BLaER1 treated with 17β-estradiol and CSF1 and Interleukin-3, amounts not matched to agents 10 nM and 100 nM (cell line): ENCODE measurements around the gene ZBTB34.

Experiments used
- H3K27ac ChIP-seq, 11 experiments: shearing (Covaris generic); formaldehyde crosslinking; 2 replicates each; pipeline ENCODE4 v1.8.1; 2022
- H3K27me3 ChIP-seq, 11 experiments: shearing (Covaris generic); formaldehyde crosslinking; 2 replicates each; pipeline ENCODE4 v1.8.1; 2022
- H3K36me3 ChIP-seq, 11 experiments: shearing (Covaris generic); formaldehyde crosslinking; 2 replicates each; pipeline ENCODE4 v1.8.1; 2022
- H3K4me1 ChIP-seq, 10 experiments: shearing (Covaris generic); formaldehyde crosslinking; 2 replicates each; pipeline ENCODE4 v1.8.1; 2022
- H3K4me2 ChIP-seq, 11 experiments: shearing (Covaris generic); formaldehyde crosslinking; 2 replicates each; pipeline ENCODE4 v1.8.1; 2022
- H3K4me3 ChIP-seq, 10 experiments: shearing (Covaris generic); formaldehyde crosslinking; 2 replicates each; pipeline ENCODE4 v1.8.1; 2022
- H3K9ac ChIP-seq, 11 experiments: shearing (Covaris generic); formaldehyde crosslinking; 2 replicates each; pipeline ENCODE4 v1.8.1; 2022
- H3K9me3 ChIP-seq, 11 experiments: shearing (Covaris generic); formaldehyde crosslinking; replicated peaks in 1 of 11; 2 replicates each; pipeline ENCODE4 v1.8.1; 2022
- H4K20me1 ChIP-seq, 11 experiments: shearing (Covaris generic); formaldehyde crosslinking; 2 replicates each; pipeline ENCODE4 v1.8.1; 2022
- Cebpa-rat ChIP-seq, 11 experiments: shearing (Covaris generic); IDR thresholded peaks; 2 replicates each; pipeline ENCODE4 v1.8.1; 2022

The ZBTB34 gene

DNA sequence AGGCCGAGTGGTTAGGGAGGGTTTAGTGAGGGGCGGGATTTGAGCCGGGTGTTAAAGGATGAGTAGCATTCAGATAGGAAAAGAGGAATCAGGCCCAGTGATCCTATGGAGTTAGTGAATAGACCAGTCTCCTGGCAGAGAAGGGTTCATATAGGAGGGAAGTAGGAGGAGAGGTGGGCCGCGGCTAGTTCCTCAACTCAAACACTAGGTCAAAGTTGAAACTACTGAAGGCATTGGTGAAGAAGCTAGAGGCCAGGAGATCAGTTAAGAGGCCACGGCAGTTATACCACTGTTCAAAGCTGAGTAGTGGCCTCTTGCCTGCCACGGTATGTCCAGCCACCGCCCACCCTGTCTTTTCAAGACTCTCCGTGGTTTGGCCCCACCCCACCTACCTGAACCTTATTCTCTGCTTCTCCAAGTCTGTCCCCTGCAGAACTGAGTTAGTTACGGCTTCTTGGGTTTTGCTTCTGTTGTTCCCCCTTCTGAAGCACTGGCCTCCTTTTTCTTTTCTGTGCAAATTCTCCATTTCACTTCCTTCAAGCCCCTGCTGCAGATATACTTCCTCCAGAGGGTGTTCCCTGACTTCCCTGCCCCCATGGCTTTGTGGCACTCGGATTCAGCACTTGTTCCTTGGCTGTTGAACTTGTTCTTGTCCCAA, 1.8 kb downstream of the ZBTB34 start:
- no peak for TF ChIP-seq Cebpa-rat (IDR thresholded peaks at IDR 0.05)
- H3K4me3 ChIP-seq = peak overlapping the region; percentile 85 to 98 (median 97)
- peaks cover 24 to 58% (median 36%) of the 10 kb centered on the region in 10 experiments for H3K4me1 ChIP-seq
- peaks cover 12 to 61% (median 43%) of the 10 kb centered on the region in 11 experiments; a peak in 19 of 22 replicates for H4K20me1 ChIP-seq
- H3K9me3 ChIP-seq = no peaks in the 10 kb centered on the region
- peaks cover 37 to 42% (median 41%) of the 10 kb centered on the region in 11 experiments for H3K36me3 ChIP-seq
- no peaks in the 10 kb centered on the region for H3K27me3 ChIP-seq
- H3K27ac ChIP-seq = peak overlapping the region; percentile 83 to 94 (median 88); a peak in 20 of 22 replicates
- peak overlapping the region; percentile 84 to 98 (median 93) for H3K4me2 ChIP-seq
- H3K9ac ChIP-seq = peak overlapping the region; percentile 86 to 96 (median 92)

DNA sequence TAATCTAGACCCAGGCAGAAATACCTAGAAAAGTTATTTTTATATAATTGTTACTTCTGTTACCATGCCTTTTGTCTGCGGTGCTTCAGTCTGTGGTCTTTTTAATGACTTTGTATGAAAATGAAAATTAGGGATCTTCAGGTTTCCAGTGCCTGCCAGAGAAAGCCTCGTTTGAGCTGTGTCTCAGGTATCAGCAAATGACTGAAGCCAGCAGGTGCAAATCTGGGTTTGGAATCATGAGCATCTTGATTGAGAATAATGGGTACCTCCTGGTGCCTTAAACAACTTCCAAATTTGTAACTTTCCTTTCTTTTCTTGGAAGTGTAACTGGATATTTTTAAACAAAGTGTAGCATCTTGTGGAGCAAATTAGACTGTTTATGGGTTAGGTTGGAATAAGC, 4.3 kb downstream of the ZBTB34 start:
- Histone ChIP-seq H3K4me1 (peaks cover 30 to 67% (median 42%) of the 10 kb centered on the region in 10 experiments), H3K9ac (no peak overlapping the region), H3K36me3 (peaks cover 52 to 66% (median 58%) of the 10 kb centered on the region in 11 experiments), H4K20me1 (peaks cover 26 to 83% (median 66%) of the 10 kb centered on the region in 11 experiments; a peak in 20 of 22 replicates), H3K27ac (no peak overlapping the region), H3K4me3 (no peak overlapping the region), H3K27me3 (no peaks in the 10 kb centered on the region), H3K4me2 (peak overlapping the region in 2 of 11 experiments; percentile 22 to 49; a peak in 3 of 22 replicates), H3K9me3 (no peaks in the 10 kb centered on the region)
- TF ChIP-seq Cebpa-rat (IDR thresholded peaks at IDR 0.05) = no peak

DNA sequence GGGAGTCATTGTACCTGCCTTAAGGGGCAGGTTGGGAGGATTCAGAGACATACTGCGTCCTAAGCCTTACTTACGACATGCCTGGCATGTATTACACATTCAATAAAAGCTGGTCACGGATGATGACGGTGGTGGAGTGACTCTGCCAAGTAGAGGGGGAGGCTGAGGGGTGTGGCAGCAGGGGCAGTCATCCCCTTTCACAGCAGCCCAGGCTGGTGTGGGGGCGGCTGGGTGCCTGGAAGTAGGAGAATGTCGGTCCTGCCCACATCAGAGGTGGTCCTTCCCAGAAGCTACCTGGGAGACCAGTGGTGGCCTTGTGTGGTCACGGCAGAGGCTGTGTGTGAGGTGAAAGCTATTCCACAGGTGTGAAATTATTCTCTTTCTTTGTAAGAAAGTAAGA, 8.9 kb downstream of the ZBTB34 start:
- H3K36me3 ChIP-seq = peaks cover 42 to 84% (median 55%) of the 10 kb centered on the region in 11 experiments
- no peaks in the 10 kb centered on the region for H3K27me3 ChIP-seq
- no peaks in the 10 kb centered on the region for H3K9me3 ChIP-seq
- H3K4me3 ChIP-seq = no peak overlapping the region
- no peak overlapping the region for H3K9ac ChIP-seq
- peaks cover 17 to 69% (median 29%) of the 10 kb centered on the region in 10 experiments for H3K4me1 ChIP-seq
- peaks cover 41 to 100% (median 86%) of the 10 kb centered on the region in 11 experiments; a peak in 21 of 22 replicates for H4K20me1 ChIP-seq
- no peak overlapping the region for H3K4me2 ChIP-seq
- TF ChIP-seq Cebpa-rat (IDR thresholded peaks at IDR 0.05) = no peak
- no peak overlapping the region for H3K27ac ChIP-seq

DNA sequence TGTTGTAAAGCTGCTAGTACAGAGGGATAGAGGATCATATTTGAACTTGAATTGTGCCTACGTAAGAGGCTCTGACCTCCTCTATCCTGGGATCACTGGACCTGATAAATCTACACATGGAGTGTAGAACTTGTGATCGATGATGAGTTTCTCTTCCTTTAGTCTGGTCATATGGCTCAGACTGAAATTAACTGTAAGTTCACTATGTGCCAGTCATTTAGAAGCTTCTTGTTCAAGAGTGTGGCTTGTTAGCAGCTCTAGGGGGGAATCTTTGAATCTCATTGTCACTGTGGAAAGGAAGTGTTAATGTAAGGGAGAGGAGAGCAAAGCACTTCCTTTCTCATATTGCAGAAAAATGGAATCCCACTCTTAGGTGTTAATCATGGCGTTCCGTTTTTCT, 12.1 kb downstream of the ZBTB34 start:
- peaks cover 17 to 58% (median 27%) of the 10 kb centered on the region in 11 experiments for H3K36me3 ChIP-seq
- H3K27ac ChIP-seq = peak overlapping the region in 1 of 11 experiments; percentile 11; a peak in 1 of 22 replicates
- no peaks in the 10 kb centered on the region for H3K9me3 ChIP-seq
- H3K9ac ChIP-seq = no peak overlapping the region
- H3K4me3 ChIP-seq = no peak overlapping the region
- TF ChIP-seq Cebpa-rat (IDR thresholded peaks at IDR 0.05) = no peak
- H3K4me2 ChIP-seq = peak overlapping the region in 2 of 11 experiments; percentile 7 to 8; a peak in 1 of 22 replicates
- peaks cover 52 to 99% (median 84%) of the 10 kb centered on the region in 11 experiments for H4K20me1 ChIP-seq
- H3K27me3 ChIP-seq = no peaks in the 10 kb centered on the region
- peaks cover 17 to 61% (median 29%) of the 10 kb centered on the region in 10 experiments for H3K4me1 ChIP-seq

DNA sequence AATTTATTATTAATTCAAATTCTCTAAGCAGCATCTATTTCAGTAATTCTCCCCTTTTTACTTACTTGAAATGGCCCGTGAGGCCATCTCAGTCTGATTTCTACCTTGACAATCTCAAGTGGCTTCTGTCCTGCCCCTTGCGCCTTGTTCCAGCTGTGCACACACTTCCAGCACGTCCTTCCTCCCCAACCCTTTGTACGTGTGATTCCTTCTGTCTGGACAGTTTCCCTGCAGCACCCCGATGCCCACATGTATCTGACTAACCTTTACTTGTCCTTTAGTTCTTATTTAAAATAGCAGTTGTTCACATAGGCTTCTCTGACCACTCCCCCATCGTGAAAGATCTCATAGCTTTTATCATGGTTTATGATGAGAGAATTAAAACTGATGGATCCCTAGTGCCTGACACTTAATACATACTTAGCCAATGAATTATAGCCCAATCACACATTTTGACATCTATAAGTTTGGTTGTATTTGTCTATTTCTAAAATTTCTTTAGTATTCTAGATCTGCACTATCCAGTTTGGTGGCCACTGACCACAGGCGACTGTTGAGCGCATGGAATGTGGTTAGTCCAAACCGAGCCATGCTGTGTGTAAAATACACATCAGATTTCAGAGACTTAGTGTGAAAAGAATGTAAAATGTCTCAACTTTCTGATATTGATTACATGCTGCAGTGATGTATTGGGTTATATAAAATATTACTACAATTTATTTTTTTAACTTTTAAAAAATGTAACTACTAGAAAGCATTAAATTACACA, 14.3 kb downstream of the ZBTB34 start:
- Histone ChIP-seq H3K9ac (peak overlapping the region in 1 of 11 experiments; percentile 38; a peak in 1 of 22 replicates), H3K27me3 (no peaks in the 10 kb centered on the region), H3K4me1 (peaks cover 9 to 43% (median 17%) of the 10 kb centered on the region in 10 experiments; a peak in 19 of 20 replicates), H4K20me1 (peaks cover 44 to 99% (median 83%) of the 10 kb centered on the region in 11 experiments), H3K36me3 (peaks cover 21 to 58% (median 32%) of the 10 kb centered on the region in 11 experiments), H3K27ac (no peak overlapping the region), H3K4me3 (no peak overlapping the region), H3K4me2 (no peak overlapping the region), H3K9me3 (no peaks in the 10 kb centered on the region)
- no peak for TF ChIP-seq Cebpa-rat (IDR thresholded peaks at IDR 0.05)

DNA sequence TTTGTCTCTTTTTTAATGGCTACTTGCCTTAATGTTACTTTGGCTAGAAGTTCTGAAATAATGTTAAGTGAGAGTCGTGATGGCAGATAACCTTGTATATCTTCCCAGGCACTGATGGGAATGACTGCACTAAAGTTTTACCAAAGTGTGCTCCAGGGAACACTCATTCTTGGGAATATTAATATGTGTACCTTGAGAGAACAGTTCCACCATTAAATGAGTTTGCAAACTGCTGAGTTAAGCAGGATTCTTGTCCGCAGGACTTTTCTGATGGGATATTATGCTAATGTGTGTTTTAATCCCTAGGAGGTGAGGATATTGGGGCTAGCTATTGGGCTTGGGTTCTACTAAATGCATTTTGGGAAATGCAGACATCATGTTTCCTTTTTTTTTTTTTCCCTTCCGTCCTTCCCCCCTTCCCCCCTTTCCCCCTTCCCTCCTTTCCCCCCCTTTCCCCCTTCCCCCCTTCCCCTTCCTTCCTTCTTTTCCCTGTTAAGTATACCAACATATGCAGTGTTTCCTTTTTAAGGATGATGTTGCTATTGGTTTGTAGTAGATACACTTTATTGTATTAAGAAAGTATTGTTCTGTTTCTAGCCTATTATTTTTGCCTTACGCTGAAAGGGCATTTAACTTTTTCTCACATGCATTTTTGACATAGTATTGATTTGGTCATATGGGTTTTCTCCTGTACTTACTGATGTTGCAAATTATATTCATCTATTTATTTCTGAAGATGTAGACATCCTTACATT, 15.5 kb downstream of the ZBTB34 start:
- Histone ChIP-seq H3K27me3 (no peaks in the 10 kb centered on the region), H4K20me1 (peaks cover 34 to 99% (median 84%) of the 10 kb centered on the region in 11 experiments), H3K4me2 (no peak overlapping the region), H3K36me3 (peaks cover 33 to 62% (median 44%) of the 10 kb centered on the region in 11 experiments), H3K4me1 (peaks cover 0 to 36% (median 9%) of the 10 kb centered on the region in 10 experiments; a peak in 16 of 20 replicates), H3K27ac (no peak overlapping the region), H3K4me3 (no peak overlapping the region), H3K9ac (no peak overlapping the region), H3K9me3 (no peaks in the 10 kb centered on the region)
- no peak for TF ChIP-seq Cebpa-rat (IDR thresholded peaks at IDR 0.05)

DNA sequence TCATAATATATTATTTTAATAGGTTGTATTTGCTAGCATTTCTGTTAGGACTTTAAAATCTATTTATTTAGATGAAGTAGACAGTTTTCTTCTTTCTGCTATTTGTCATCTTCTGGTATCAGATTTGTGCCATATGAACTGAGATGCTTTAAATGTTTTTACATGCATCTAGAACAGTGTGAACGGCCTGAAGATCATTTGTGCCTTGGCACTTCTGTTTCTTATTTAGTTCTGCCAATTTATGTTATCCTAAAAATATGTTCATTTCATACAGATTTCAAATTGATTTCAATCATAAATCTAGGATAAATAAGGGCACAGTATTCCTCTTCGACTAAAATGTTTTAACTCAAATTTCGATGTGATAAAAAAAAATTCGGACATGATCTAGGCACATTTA, 16.1 kb downstream of the ZBTB34 start:
- no peak overlapping the region for H3K4me3 ChIP-seq
- no peak for TF ChIP-seq Cebpa-rat (IDR thresholded peaks at IDR 0.05)
- no peaks in the 10 kb centered on the region for H3K9me3 ChIP-seq
- H4K20me1 ChIP-seq = peaks cover 33 to 99% (median 84%) of the 10 kb centered on the region in 11 experiments
- no peak overlapping the region for H3K27ac ChIP-seq
- peaks cover 39 to 68% (median 48%) of the 10 kb centered on the region in 11 experiments for H3K36me3 ChIP-seq
- H3K27me3 ChIP-seq = no peaks in the 10 kb centered on the region
- H3K4me2 ChIP-seq = no peak overlapping the region
- peaks cover 0 to 32% (median 8%) of the 10 kb centered on the region in 10 experiments; a peak in 12 of 20 replicates for H3K4me1 ChIP-seq
- H3K9ac ChIP-seq = no peak overlapping the region

DNA sequence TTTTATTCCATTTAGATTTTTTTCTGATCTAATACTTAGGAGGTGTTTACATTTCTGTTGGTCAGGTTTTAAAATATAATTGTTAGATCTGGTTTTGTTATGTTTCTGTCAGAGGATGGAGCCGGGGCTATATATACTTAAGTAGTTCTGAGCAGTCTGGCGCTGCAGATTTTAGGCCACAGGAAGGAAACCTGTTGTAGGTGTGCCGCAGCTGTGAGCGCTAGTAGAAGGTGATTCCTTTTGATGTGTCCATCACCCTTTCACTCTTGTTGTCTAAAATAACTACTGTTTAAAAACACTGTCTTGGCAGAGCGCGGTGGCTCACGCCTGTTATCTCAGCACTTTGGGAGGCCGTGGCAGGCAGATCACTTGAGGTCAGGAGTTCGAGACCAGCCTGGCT, 17.0 kb downstream of the ZBTB34 start:
- H3K4me1 ChIP-seq = peaks cover 0 to 23% (median 3%) of the 10 kb centered on the region in 10 experiments; a peak in 11 of 20 replicates
- peaks cover 36 to 99% (median 84%) of the 10 kb centered on the region in 11 experiments for H4K20me1 ChIP-seq
- no peaks in the 10 kb centered on the region for H3K9me3 ChIP-seq
- no peak overlapping the region for H3K9ac ChIP-seq
- H3K4me2 ChIP-seq = no peak overlapping the region
- no peak overlapping the region for H3K27ac ChIP-seq
- peaks cover 48 to 72% (median 53%) of the 10 kb centered on the region in 11 experiments for H3K36me3 ChIP-seq
- no peak for TF ChIP-seq Cebpa-rat (IDR thresholded peaks at IDR 0.05)
- H3K4me3 ChIP-seq = no peak overlapping the region
- H3K27me3 ChIP-seq = no peaks in the 10 kb centered on the region
